Endothelial cell of umbilical vein (primary cell): ENCODE results near the gene GGT5.
"Not testable (repeated sequence)": the region's sequence is repeated elsewhere in the genome, so short reads cannot be mapped to it uniquely, and the experiment has no call there.

ENCODE experiments used
- CTCF ChIP-seq, 2 donors: IDR thresholded peaks; 1 replicate in 1 of 2; 2 replicates in 1 of 2; pipeline ENCODE4 v1.5.1; 2011; ENCODE audit warnings: low read length in 2 of 2, mild to moderate bottlenecking in 2 of 2, moderate library complexity in 2 of 2, control low read depth in 1 of 2, inconsistent platforms in 1 of 2, low read depth in 1 of 2; ENCODE audit not compliant: insufficient read depth in 1 of 2; ENCODE audit errors: extremely low read depth in 1 of 2
- EZH2 ChIP-seq: IDR thresholded peaks from 2 replicates; pipeline ENCODE4 v1.6.1; 2012; ENCODE audit warnings: borderline replicate concordance, low read depth, mild to moderate bottlenecking, moderate library complexity, low read length, inconsistent platforms; ENCODE audit not compliant: severe bottlenecking
- FOS ChIP-seq: IDR thresholded peaks from 2 replicates; pipeline ENCODE4 v1.6.1; 2011; ENCODE audit warnings: mild to moderate bottlenecking, low read length, moderate library complexity, borderline replicate concordance; ENCODE audit not compliant: insufficient read depth
- JUN ChIP-seq: IDR thresholded peaks from 2 replicates; pipeline ENCODE4 v1.6.1; 2011; ENCODE audit warnings: borderline replicate concordance, low read depth; ENCODE audit not compliant: insufficient read length, insufficient read depth
- MAX ChIP-seq: IDR thresholded peaks from 2 replicates; pipeline ENCODE4 v1.6.1; 2011; ENCODE audit not compliant: insufficient read depth, insufficient read length
- POLR2A ChIP-seq: IDR thresholded peaks from 2 replicates; pipeline ENCODE4 v1.6.1; 2012; ENCODE audit warnings: low read depth, mild to moderate bottlenecking, control low read depth, low read length
- POLR2AphosphoS5 ChIP-seq: IDR thresholded peaks from 2 replicates; pipeline ENCODE4 v1.6.1; 2012; ENCODE audit warnings: low read depth, mild to moderate bottlenecking, control low read depth, low read length, moderate library complexity; ENCODE audit not compliant: insufficient read depth

GRCh38 chr22:24256736-24257135 is 11.9 kb upstream of the GGT5 start:
- TF ChIP-seq FOS; CTCF (IDR thresholded peaks at IDR 0.05; ENCODE audit: extremely low read depth in 1 of 2, insufficient read depth in 1 of 2, low read depth in 1 of 2, low read length in 2 of 2); EZH2; POLR2A; POLR2AphosphoS5; MAX; JUN: not testable (repeated sequence)
